ENCODE results near the gene LRMDA.
"Not testable (repeated sequence)": the region's sequence is repeated elsewhere in the genome, so short reads cannot be mapped to it uniquely, and the experiment has no call there.

Gene LRMDA

DNA sequence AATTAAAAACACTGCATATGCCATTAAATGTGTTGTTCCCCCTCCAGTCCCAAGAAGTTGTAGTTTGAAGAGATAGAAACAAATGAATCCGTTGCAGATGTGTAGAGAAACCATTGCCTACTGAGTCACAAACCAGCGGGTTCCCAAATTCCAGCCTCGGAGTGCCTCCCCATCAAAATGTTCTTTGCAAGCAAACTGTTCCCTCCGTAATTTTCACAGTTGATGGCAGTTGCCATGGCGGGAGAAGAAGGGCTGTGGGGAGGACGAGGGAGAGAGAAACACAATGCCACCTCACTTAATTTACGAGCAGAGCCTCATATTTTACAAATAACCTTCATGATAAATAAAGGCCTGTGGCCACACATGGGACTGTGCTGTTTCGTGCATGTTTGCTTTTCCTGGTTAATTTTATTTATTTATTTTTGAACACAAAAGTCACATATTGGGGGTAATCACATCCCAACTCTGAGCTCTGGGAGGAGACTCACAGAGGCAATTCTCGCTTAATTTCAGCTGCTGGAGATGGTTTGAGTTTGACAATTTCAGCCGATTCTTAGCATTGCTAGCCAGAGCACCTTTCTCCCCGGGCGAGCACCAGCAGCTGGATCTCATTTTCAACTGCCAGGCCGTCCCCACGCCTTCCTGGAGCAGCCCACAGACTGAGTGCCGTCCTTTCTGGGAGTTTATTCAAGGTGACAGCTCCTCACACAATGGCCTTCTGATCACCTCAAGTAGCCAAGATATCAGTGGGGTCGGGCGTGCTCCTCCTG is 1122.0 kb downstream of the LRMDA start:
- no peak for DNase-seq

DNA sequence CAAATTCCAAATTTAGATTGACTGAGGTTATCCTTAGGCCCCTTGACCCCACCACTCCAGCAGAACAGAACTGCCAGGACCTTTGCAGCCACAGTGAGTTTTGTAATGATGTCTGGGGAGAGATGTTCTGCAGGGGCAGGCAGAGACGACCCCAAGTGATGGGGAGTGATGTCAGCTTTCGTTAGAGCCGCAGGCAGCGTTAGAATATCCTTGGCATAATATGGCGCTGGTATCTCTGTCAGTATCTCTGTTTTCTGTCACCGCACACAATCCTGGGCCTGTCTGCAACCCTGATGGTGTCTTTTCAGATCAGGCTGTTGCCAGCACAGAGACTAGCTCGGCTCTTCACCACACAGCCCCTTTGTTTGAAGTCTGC is 1122.6 kb downstream of the LRMDA start:
- DNase-seq = no peak

DNA sequence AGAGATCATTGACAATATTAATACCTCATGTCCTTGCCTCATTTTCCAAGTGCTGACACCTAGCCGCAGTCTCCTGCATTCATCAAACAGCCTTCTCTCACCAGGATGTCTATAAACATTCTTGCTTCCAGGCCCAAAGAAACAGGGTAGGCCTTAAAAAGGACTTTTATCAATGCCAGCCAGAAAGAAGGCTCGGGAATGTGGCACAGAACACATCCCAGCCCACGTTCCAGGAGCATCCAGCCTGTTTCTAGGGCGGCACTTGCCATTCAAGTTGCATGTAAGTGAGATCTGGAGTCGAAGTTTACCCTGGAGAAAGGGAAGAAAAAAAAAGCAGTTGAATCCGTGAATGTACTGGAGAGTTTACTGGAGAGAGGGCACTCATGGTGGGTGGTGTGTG is 1123.1 kb downstream of the LRMDA start:
- no peak for DNase-seq

DNA sequence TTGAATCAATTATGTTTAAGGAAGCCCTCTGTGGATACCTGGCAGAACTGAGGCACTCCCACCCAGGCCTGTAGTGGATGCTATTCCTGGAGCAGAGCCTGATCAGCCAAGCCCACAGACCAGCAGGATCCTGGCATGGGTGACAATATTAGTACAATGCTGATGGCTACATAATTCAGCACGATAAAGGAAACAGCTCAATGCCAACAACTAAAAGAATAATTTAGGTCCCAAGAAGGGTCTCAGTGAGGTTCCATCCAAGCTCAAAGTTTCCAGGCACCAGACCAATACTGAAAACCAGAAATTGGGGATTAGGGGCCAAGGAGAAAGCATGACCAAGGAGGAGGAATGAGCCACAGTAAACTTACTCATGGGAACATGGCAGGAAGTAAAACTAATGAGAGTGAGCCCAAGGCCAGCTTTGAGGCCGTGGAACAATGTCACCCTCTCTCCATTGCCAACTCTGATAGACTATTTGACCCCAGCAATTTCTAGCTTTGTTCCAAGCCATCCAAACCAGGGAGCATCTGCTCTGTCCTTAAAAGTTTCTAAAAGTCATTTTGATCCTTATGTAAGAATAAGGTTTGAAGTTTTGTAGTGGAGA is 1123.7 kb downstream of the LRMDA start:
- no peak for DNase-seq

DNA sequence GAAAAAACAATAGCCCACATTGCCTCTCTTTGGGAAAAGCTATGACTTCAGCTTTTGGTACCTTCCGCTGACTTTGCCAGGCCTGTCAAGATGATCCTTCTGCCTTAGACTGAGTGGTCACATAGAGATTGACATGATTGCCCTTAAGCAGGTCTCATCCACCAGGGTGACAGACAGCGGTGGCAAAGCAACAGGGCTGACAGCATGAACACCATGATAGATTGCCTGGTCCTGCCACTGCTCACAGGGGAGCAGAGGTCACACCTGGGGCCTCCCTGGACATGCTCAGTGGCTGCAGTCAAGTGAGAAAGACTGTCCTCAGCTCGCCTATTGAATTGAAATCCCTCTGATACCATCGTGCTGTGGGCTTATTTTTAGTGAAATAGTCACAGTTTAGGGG is 1125.9 kb downstream of the LRMDA start:
- DNase-seq = no peak

DNA sequence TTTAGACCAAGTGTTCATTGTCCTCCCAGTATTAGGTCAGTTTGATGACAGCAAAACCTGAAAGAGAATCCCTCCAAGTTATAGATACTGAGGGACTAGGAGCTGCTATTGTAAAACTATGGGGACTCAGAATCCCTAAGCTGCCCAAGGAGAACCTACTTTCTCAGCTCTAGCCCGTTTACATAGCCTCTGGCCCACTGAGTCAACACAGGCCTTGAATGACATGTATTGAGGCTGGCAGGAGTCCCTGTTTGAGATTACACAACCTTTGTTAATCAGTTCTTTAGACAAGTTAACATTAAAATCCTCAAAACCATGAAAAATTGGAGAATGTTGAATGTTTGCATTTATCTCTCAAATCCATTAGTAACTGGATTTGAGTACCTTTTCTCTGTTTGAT is 1127.2 kb downstream of the LRMDA start:
- no peak for DNase-seq

DNA sequence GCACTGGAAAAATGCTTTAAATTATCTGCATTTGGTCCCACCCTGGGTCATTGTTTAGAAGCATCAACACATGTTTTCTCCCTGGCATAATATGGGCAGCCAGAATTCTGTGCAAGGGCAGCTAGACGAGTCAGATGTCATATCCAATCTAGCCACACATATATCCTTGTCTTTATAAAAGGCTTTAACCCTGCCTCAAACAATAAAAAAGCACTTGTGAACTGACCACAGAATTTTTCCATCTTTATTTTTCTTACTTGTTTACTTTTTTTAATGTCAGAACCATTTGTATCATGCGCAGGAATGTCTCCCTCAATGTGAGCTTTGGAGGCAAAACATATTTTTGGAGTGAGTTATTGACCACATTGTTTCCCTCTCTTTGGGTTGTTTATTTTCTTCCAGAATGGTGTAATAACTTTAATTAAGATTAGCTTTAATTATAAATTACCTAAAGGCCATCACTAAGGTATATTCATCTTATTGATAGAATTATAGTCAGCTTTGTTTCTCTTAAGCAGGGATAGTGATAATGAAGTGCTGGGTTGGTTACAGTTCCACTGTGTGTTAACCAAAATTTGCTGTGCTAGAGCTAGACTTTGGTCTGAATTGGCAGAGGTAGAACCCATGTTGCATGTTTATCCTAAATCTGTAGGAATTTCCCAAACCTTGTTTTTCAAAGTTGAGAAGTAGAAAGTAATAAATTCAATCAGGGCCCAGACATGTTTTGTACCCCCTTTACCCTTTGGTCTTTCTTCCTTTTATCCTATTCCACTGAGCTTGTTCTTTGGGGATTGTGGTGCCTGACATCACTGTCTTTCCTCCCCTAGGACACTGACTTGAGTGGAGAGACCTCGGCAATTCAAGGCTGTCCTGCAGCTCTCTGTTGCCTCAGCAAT is 1127.8 kb downstream of the LRMDA start:
- DNase-seq = no peak

DNA sequence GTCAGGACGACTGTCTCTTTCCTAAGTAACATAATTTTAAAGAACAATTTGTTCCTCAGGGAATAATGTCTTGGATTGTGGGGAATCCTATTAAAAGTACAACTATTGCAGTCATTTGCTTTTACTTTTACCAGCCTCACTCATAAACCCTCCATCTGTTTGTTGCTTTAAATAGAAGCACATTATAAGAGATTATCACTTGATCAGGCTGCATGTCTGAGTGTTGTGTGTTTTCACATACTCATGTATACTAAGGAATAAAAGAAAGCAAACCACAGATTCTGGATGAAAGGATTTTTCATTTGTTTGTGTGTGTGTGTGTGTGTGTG is 1128.4 kb downstream of the LRMDA start:
- DNase-seq = no peak

DNA sequence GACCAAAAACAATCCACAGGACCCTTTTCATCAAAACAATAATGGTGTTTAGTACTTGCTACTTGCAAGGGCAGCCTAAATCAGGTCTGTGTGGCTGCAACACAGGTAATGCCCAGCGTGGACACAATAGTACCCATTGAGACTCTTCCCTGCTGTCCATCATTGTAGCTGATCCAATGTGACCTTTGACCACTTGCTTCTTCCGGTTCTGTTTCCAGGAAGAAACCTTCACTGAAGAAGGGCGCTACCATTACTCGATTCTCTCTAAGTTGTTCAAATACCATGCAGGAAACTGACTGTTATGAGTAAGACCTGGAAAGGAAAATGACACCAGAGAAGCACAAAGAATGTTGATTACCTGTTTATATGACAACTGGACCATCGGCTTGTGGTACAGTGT is 1128.9 kb downstream of the LRMDA start:
- DNase-seq = no peak

DNA sequence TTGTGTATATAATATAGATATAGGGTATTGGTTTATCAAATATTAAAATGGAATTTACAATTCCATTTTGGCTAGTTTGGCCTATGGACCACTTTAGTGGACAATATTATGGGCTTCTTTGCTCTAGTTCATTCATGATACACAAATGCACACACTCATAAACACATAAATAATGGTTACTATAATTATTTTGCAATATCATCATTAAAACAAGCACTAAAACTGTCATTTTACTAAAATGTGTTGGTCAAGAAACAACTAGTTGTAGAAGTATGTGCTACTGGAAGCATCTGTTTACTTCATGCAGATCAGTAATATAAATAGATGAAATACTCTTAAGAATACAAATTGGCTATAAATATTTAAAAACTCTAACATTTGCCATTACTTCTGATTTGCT is 1131.9 kb downstream of the LRMDA start:
- DNase-seq = no peak

DNA sequence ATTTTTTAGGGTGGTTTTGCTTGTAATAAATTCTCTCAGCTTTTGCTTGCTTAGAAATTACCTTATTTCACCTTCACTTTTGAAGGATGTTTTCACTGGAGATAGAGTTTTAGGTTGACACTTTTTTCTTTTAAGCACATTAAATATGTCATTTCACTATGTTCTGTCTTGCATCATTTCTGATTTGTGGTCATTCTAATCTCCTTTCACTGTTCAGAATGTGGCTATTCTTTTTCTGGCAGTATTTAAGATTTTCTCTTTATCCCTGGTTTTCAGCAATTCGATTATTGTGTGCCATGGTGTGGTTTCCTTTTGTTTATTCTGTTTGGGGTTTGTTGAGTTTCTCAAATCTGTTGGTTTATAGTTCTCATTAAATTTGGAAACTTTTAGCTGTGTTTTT is 1140.6 kb downstream of the LRMDA start:
- DNase-seq = no peak

DNA sequence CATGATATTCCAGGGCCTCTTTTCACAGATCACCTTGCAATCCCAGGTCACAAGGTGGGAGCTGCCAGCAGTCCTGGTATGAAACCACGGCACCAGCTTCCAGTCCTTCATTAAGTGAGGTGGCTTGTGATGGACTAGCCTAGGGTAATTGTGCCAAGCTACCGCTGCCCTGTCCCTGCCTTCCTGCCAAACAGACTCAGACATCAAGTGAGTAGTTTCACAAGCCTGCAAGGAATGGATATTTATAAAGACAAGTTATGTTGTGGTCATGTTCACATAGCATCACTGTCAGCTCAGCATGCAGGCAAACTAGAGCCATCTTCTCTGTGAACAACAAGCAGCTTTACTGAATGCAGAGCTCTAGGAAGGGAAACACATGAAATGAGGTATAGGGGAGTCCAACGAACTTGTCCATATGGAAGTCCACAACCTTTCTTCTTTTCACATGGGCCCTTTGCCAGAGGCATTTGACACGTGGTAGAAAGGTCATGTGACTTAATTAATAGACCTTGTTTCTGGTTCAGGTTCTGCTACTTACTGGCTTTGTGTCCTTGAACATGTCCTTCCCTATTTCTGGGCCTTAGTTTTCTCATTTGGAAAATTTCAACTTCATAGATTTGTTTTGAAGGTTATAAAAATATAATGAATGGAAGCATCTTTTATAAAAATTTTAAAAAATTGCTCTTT is 1145.0 kb downstream of the LRMDA start:
- DNase-seq = no peak

DNA sequence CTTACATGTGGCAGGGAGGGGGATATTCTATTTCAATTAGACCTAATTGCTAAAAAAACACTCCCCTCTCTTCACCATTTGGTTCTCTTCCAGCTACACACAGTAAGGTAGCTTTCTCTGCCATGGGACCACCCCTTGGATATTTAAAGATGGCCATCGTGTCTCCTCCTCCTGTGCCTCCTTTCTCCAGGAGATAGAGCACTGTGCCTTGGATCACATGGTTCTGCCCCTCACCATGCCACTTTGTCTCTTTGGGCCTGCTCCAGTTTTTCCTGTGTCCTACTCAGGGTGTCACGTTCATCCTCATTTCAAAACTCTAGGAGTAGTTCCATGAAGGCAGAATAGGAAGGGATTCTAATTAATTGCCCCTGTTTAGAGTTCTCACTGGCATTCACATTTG is 1146.0 kb downstream of the LRMDA start:
- no peak for DNase-seq

DNA sequence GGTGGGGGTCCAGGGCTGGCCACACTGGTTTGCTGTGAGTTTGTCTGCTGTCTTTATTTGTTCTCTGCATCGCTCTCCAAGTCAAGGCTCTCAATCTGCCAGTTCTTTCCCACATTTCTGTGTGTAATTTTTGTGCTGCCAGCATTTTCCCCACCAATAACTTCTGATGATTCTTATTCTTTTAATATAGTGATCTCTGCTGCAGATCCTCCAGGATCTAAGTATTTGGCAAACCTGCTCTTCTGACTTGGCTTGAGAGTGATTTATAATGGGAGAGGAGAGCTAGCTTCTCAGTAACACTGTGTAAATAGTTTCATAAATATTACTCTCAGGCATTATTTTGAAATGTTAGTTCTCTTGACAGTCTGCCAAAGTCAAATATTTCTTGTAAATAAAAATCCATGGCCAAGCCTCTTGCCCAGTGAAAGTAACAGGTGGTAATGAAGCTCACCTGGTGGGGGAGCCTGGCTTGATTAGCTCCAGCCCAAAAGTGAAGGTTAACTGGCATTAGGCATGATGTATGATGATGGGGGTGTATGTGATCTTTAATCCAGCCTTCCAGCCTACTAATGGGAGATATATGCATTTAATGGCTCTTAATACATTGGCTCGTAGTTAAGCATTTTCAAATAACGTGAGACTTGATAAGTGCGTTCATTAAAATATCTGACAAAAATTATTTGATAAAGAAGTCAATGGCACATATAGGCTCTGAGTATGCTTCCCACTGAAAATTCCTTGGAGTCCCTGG is 1150.3 kb downstream of the LRMDA start:
- no peak for DNase-seq

DNA sequence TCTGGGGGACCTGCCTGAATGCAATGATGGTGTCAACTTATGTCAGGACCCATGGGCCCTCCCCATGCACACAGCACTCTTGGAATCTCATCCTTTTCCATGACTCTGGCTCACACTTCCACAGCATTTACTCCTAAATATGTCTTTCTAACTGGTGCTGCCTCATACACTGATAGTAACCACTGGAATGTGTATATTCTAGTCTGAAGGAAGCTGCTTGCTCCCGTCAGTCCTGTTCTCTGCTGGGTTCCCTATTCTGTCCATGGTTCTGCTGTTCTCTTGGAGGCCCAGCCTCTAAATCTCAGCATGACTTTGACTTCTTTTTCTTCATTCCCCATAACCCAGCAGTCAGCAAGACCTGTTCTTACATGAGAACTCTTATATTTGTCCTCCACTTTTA is 1151.1 kb downstream of the LRMDA start:
- DNase-seq = no peak

DNA sequence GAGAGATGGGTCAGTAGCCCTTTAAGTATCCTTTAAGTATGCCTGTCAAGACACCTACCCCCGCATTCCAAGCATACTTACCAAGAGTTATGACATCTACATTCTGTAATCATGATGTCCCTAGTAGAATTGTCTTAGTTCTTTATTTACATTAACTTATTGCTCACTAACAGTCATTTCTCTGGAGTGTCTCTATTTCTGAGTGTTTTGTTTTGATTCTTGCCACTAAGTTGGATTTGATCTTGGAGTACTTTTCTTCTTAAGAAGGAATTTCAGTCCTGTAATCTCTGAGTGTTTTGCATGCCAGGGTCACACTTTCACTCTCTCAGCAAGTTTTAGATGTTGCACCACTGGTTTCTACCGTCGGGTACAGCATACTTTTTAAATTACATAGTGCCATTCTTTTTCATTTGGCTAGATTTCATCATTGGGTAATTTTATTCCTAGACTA is 1152.3 kb downstream of the LRMDA start:
- no peak for DNase-seq

DNA sequence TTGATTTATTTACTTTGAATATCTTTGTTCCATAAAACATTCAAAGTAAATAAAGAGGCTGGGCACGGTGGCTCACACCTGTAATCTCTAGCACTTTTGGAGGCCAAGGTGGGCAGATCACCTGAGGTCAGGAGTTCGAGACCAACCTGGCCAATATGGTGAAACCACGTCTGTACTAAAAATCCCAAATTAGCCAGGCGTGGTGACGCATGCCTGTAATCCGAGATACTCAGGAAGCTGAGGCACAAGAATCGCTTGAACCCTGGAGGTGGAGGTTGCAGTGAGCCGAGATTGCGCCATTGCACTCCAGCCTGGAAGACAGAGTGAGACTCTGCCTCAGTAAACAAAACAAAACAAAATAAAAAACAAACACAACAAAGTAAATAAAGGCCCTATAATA is 1153.0 kb downstream of the LRMDA start:
- DNase-seq = not testable (repeated sequence)
